Fibroblast of lung (primary cell): ENCODE data around the gene WDR31.

ENCODE experiments used
- CTCF ChIP-seq, 2 donors: IDR thresholded peaks in 1 of 2; conservative IDR thresholded peaks in 1 of 2; 1 replicate in 1 of 2; 2 replicates in 1 of 2; pipeline ENCODE4 v1.5.1; 2011 to 2012; ENCODE audit warnings: low read length in 2 of 2, control low read depth in 1 of 2, inconsistent platforms in 1 of 2, low read depth in 1 of 2, mild to moderate bottlenecking in 1 of 2
- EZH2 ChIP-seq: IDR thresholded peaks from 2 replicates; pipeline ENCODE4 v1.5.1; 2012; ENCODE audit warnings: low read length, control low read depth, mild to moderate bottlenecking; ENCODE audit errors: missing control alignments

DNA sequence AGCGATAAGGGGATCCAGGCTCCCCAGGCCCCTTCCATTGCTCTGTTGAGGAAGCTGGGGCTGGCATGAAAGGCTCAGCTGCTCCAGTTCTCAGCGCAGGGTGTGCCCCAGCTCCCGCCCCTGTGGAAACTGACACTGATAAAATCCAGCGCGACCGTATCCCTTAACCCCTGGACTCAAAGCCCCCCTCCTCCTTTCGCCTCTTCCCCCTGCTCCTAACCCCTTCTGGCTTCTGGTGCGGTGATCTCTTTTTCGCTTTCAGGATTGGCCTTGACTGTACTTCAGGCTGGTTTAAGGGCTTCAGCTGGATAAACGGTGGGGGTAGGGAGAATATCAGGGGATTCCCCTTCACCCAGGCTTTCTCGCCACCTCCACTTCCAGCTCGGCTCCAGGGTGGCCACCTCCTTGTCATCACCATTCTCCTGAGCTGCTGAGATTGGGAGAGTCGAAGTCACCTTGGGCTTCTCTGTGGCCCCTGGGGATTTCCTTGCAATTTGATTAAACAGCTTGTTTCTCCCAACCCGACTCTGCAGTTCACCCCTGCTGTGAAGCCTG, 10.1 kb upstream of the WDR31 start:
- no peak for TF ChIP-seq CTCF (conservative IDR thresholded peaks at IDR 0.05 in 1 of 2, IDR thresholded peaks at IDR 0.05 in 1 of 2; ENCODE audit: low read depth in 1 of 2, low read length in 2 of 2)
- TF ChIP-seq EZH2 = peak; percentile 95
